Natural killer cell (primary cell): ENCODE measurements around the gene DHX16. TPM values are rescaled to one million over a fixed set of nuclear protein-coding genes. Genes with fewer than 3 reads are reported as not detected.

ENCODE experiments used
- ATAC-seq, 3 donors: fragments of 150-1000 bp in 2 of 3; fragments of 200-7000 bp in 1 of 3; cut with Tn5 transposase; 1 replicate in 1 of 3; 2 replicates in 2 of 3; pipeline ENCODE4 v1.10.0; 2021; ENCODE audit warnings: mild to moderate bottlenecking in 2 of 3, moderate library complexity in 2 of 3
- DNase-seq, 2 donors: peaks; one replicate each; pipeline versions ENCODE4 v3.0.0 to v3.0.0-alpha.2; 2013 to 2021; ENCODE audit warnings: mixed read lengths in 1 of 2
- H3K27ac ChIP-seq: one replicate; pipeline ENCODE4 v1.5.1; 2013; ENCODE audit warnings: mild to moderate bottlenecking, low read length
- H3K27me3 ChIP-seq: one replicate; pipeline ENCODE4 v1.6.1; 2013; ENCODE audit warnings: low read length; ENCODE audit not compliant: control insufficient read depth, insufficient read depth
- H3K36me3 ChIP-seq: one replicate; pipeline ENCODE4 v1.6.1; 2013; ENCODE audit warnings: low read length; ENCODE audit not compliant: control insufficient read depth, insufficient read depth
- H3K4me1 ChIP-seq: one replicate; pipeline ENCODE4 v1.6.1; 2013; ENCODE audit warnings: low read length; ENCODE audit not compliant: control insufficient read depth, insufficient read depth
- H3K4me3 ChIP-seq: one replicate; pipeline ENCODE4 v1.5.1; 2013; ENCODE audit warnings: low read length
- H3K9me3 ChIP-seq: one replicate; pipeline ENCODE4 v1.6.1; 2013; ENCODE audit warnings: low read length; ENCODE audit not compliant: control insufficient read depth, insufficient read depth
- H3K27ac Mint-ChIP-seq, 2 donors: one replicate each; pipeline ENCODE4 v1.8.0; 2022; ENCODE audit warnings: mild to moderate bottlenecking in 2 of 2, mixed read lengths in 2 of 2, moderate library complexity in 1 of 2
- H3K27me3 Mint-ChIP-seq, 2 donors: one replicate each; pipeline ENCODE4 v1.8.0; 2022; ENCODE audit warnings: low read depth in 2 of 2, mixed read lengths in 2 of 2
- H3K36me3 Mint-ChIP-seq: one replicate; pipeline ENCODE4 v1.8.0; 2022; ENCODE audit warnings: mixed read lengths
- H3K4me1 Mint-ChIP-seq, 2 donors: one replicate each; pipeline ENCODE4 v1.8.0; 2022; ENCODE audit warnings: mixed read lengths in 2 of 2
- H3K4me3 Mint-ChIP-seq: one replicate; pipeline ENCODE4 v1.8.0; 2022; ENCODE audit warnings: mild to moderate bottlenecking, moderate library complexity, mixed read lengths
- H3K9me3 Mint-ChIP-seq, 2 donors: one replicate each; pipeline ENCODE4 v1.8.0; 2022; ENCODE audit warnings: mixed read lengths in 2 of 2
- CTCF ChIP-seq: fragments of 200-600 bp; IDR thresholded peaks from one replicate; pipeline ENCODE4 v1.8.0; 2022; ENCODE audit warnings: antibody characterized with exemption
- WGBS: methylation state at CpG from one replicate; pipeline ENCODE4 v1.1.7; 2013; ENCODE audit warnings: missing lambda C conversion rate; ENCODE audit not compliant: insufficient coverage; 5-methylcytosine and 5-hydroxymethylcytosine counted together
- intact Hi-C: fragments of 100-400 bp; cut with micrococcal nuclease; formaldehyde crosslinking; loops from one replicate; pipeline ENCODE4 v1.14.2; 2022
- total RNA-seq, 4 donors: library from RNA; stranded (reverse); fragments of 120-200 nt in 1 of 4; gene quantifications; one replicate each; pipeline versions ENCODE4 v1.2.3 to v1.2.4, GENCODE V29; 2013 to 2022

DHX16 gene
- total RNA-seq, 3 donors from 2014 or later (not counting 1 experiment from before 2014, with no cell fraction given) = 27.3 to 35.7 (median 27.7) TPM

- no peaks in the 10 kb centered on the region for H3K27me3 ChIP-seq
- TF ChIP-seq CTCF = no peak
- Mint-ChIP-seq H3K27ac (peak overlapping the region; percentile 91 to 98), H3K4me3 (peak overlapping the region; percentile 96), H3K9me3 (no peaks in the 10 kb centered on the region), H3K36me3 (peaks cover 13% of the 10 kb centered on the region), H3K4me1 (peaks cover 62 to 92% of the 10 kb centered on the region in 2 donors), H3K27me3 (no peaks in the 10 kb centered on the region)
- ATAC-seq = no peak
- H3K27ac ChIP-seq = peak overlapping the region; percentile 84
- no peak for DNase-seq
- H3K4me1 ChIP-seq = peaks cover 76% of the 10 kb centered on the region
- intact Hi-C loops = loop anchor here (5.0 kb wide), 1 partner anchor 193 kb away; no protein-coding TSS in a partner anchor
- WGBS = 0% methylated on average over 2 of the region's 2 CpGs
- peak overlapping the region; percentile 96 for H3K4me3 ChIP-seq
- peaks cover 14% of the 10 kb centered on the region for H3K36me3 ChIP-seq
- no peaks in the 10 kb centered on the region for H3K9me3 ChIP-seq
These were observed 11.2 kb upstream of the DHX16 start for GRCh38 chr6:30683980-30684338.

DNA sequence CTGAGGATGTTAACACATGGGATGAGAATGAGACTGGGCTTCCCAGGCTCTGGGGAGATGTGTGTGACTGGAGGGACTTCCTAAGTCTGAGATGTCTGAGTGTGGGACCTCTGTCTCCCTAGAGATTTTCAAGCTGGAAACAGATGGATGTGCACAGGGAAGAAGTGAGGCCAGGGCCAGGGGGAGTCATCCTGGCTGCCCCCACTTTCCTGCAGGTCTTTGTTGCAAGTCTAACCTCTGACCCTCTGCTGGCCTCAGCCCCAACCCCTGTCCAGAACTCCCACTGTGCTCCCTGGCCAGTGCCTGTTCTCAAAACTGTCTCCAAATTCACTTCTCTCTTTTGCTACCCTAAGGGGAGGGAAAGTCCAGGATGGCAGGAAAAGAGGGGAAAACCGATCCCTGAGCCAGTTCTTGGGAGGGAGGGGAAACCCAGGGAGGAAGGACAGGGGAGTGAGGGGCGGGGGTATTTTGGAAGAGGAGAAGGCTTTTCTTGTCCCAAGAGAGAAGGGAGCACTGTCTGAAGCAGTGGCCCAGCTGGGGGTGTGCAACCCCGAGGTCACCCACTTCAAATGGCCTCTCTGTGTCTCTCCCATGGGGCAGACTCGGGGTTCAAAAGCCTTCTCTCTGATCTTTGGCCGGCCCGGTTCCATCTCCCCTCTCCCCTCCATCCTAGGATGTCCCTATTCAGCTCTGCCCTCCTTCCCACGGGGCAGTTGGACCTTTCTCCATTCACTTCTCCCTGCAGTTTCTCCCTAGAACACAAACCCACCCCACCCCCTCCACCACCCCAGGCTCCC is 10.6 kb upstream of the DHX16 start:
- peak overlapping the region; percentile 84 for H3K27ac ChIP-seq
- TF ChIP-seq CTCF = no peak
- Mint-ChIP-seq H3K4me3 (peak overlapping the region; percentile 96), H3K36me3 (peaks cover 13% of the 10 kb centered on the region), H3K27me3 (no peaks in the 10 kb centered on the region), H3K9me3 (no peaks in the 10 kb centered on the region), H3K27ac (peak overlapping the region; percentile 91 to 98), H3K4me1 (peaks cover 61 to 89% of the 10 kb centered on the region in 2 donors)
- peak overlapping the region; percentile 96 for H3K4me3 ChIP-seq
- ATAC-seq (no peak), DNase-seq (peak in 1 of 2 donors; percentile 22)
- intact Hi-C loops = loop anchor here (5.0 kb wide), 1 partner anchor 194 kb away; no protein-coding TSS in a partner anchor
- WGBS = under 1% methylated on average over 7 of the region's 7 CpGs
- peaks cover 75% of the 10 kb centered on the region for H3K4me1 ChIP-seq
- H3K9me3 ChIP-seq = no peaks in the 10 kb centered on the region
- peaks cover 19% of the 10 kb centered on the region for H3K36me3 ChIP-seq
- no peaks in the 10 kb centered on the region for H3K27me3 ChIP-seq

GRCh38 chr6:30682143-30683117 is 9.6 kb upstream of the DHX16 start:
- no peaks in the 10 kb centered on the region for H3K9me3 Mint-ChIP-seq
- peak overlapping the region; percentile 84 for H3K27ac ChIP-seq
- 0% methylated on average over 8 of the region's 11 CpGs for WGBS
- H3K4me1 Mint-ChIP-seq = peaks cover 52 to 80% of the 10 kb centered on the region in 2 donors
- DNase-seq (peak; percentile 82 to 94), ATAC-seq (peak; percentile 65 to 88 (median 78))
- peak overlapping the region; percentile 96 for H3K4me3 ChIP-seq
- H3K4me3 Mint-ChIP-seq = peak overlapping the region; percentile 96
- intact Hi-C loops = loop anchor here (1.0 to 5.0 kb wide), 2 partner anchors 35 to 195 kb away; partner anchors contain the start of gene MDC1
- no peaks in the 10 kb centered on the region for H3K27me3 Mint-ChIP-seq
- TF ChIP-seq CTCF = no peak
- H3K9me3 ChIP-seq = no peaks in the 10 kb centered on the region
- H3K36me3 Mint-ChIP-seq = peaks cover 13% of the 10 kb centered on the region
- H3K27ac Mint-ChIP-seq = peak overlapping the region; percentile 91 to 98
- peaks cover 27% of the 10 kb centered on the region for H3K36me3 ChIP-seq
- H3K27me3 ChIP-seq = no peaks in the 10 kb centered on the region
- peaks cover 65% of the 10 kb centered on the region for H3K4me1 ChIP-seq
